Right renal cortex interstitium (tissue), 3 donors: Measurements from ENCODE around the gene COL15A1. TPM values are rescaled to one million over a fixed set of nuclear protein-coding genes. Genes with fewer than 3 reads are reported as not detected.

Experiments
- DNase-seq, 3 donors: peaks; one replicate each; pipeline ENCODE4 v3.0.0-alpha.2; 2013; ENCODE audit warnings: low read depth in 3 of 3, low spot score in 2 of 3
- polyA plus RNA-seq, 3 donors: library from polyadenylated mRNA; unstranded; fragments of 120-200 nt; gene quantifications; one replicate each; pipeline ENCODE4 v1.2.1, GENCODE V29; 2013; ENCODE audit not compliant: insufficient read length in 3 of 3

Gene COL15A1
- polyA plus RNA-seq, 3 donors, result 25.8 to 33.0 (median 29.8) TPM

DNA sequence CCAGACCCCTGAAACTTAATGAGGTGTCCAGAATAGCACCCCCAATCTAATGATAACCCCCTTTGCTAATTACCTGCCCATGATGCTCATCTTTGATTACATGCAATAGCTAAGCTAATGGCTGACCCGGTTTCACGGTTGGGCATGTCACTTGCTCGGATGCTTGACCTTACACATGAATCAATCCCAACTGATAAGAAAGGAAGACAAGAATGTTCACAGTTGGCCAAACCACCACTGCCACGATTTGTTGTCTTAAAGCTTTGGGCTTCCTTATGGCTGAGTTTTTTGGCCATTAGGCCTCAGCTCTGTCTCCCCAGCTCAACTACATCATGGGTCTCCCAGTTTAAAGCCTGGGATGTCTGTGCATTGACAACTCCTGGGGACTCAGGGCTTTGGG is 108.1 kb downstream of the COL15A1 start:
- no peak for DNase-seq

DNA sequence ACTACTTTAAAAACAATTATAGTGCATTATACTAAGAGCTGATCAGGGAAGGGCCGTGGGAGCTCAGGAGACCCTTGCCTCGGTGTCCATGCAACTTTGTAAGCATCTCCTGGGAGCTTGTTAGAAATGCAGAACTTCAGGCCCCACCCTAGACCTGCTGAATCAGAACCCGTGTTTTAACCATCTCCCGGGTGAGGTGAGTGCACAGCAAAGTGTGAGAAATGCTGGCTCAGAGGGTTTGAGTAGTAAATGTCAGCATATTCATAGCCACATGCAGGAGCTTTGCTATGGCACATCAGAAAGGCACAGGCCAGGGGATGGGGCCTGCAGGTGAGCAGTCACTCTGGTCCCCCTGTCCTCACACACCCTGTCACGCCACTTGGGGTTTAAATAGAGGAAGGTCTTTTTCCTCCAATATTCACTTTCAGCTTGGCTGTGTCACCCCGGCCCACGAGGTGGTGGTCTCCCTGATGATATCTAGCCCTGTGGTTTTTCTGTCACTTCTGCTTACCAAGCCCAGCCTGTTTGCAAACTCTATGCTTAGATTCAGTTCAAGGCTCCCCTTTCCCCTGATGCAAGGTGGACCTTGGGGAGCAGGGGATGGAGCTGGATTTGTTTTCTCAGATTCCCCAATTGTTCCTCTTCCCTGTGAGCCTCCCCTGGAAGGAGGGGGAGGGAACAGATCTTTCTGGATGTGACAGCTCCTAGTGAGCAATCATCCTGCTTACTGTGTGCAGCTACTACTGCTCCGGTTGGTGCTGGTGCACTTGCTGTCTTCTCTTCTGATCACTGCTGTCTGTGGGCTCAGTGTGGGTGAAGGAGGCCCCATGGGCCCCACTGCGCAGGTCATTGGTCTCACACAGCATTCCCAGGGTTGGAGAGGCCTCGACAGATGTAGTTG is 109.4 kb downstream of the COL15A1 start:
- no peak for DNase-seq

DNA sequence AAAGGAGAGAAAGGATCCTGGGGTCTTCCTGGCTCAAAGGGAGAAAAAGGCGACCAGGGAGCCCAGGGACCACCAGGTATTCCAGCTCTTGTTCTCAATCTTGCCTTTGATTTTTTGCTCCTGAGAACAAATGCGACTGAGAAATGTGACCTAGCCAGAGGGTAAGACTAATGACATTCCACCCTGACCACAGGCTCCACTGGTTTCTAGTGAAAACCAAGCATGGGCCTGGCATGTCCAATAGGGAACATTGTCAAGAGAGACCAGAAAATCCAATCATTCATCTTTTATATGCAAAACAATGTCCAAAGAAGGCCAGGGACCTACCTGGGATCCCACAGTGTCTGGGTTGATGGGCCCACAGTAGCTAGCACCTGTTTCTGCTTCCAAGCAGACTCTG is 110.9 kb downstream of the COL15A1 start:
- DNase-seq, result no peak

DNA sequence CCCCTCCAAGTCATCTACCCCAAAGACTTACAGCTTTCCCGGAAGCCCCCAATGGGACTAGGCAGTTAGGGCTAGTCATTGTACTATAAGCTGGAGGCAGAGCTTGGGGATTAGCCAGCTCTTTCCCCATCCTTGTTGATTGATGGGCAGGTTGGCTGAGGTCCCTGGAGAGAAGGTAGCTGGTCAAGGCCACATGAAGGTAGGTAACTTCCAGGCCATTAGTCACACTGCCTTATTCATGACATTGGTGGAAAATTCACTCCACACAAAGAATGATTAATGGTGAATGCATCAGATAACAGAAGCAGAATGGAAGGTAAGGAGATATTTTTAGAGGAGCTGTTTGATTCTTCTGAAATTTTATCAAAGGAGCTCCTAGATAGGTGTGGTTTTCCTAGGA is 111.7 kb downstream of the COL15A1 start:
- no peak for DNase-seq

DNA sequence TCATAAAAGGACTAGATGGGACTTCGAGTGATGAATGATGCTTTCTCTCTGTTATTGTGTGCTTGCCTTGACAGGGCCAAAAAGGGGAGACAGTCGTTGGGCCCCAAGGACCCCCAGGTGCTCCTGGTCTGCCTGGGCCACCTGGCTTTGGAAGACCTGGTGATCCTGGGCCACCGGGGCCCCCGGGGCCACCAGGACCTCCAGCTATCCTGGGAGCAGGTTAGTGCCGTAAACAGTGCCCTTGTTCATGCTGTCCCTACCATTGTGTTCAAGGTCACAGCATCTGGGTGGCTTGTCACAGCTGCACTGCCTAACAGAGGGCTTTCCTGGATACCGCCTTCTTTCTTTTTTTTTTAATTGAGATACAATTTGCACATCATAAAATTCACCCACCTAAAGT is 112.5 kb downstream of the COL15A1 start:
- DNase-seq, result no peak

DNA sequence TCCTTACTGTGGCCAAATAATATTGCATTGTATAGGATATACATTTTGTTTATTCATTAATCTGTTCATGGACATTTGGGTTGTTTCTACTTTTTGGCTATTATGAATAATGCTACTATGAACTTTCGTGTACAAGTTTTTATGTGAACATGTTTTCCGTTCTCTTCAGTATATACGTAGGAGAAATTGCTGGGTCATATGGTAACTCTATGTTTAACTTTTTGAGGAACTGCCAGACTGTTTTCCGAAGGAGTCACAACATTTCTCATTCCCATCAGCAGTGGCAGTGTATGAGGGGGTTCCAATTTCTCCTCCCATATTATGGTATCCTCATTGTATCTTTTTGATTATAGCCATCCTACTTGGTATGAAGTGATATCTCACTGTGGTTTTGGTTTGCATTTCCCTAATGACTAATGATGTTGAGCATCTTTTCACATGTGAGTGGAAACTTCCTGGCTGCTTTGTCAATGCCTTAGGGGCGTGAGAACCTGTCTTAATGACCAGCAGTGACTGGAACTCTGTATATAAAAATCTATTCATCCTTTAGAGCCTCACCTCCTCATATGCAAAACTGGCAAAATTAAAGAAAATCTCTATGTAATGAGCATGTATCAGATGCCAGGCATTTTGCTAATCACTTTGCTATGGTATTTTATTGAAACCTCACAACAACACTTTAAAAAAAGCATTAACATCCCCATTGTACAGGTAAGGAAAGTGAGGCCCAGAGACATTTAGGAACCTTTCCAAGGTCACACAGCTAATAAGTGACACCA is 113.4 kb downstream of the COL15A1 start:
- no peak for DNase-seq

DNA sequence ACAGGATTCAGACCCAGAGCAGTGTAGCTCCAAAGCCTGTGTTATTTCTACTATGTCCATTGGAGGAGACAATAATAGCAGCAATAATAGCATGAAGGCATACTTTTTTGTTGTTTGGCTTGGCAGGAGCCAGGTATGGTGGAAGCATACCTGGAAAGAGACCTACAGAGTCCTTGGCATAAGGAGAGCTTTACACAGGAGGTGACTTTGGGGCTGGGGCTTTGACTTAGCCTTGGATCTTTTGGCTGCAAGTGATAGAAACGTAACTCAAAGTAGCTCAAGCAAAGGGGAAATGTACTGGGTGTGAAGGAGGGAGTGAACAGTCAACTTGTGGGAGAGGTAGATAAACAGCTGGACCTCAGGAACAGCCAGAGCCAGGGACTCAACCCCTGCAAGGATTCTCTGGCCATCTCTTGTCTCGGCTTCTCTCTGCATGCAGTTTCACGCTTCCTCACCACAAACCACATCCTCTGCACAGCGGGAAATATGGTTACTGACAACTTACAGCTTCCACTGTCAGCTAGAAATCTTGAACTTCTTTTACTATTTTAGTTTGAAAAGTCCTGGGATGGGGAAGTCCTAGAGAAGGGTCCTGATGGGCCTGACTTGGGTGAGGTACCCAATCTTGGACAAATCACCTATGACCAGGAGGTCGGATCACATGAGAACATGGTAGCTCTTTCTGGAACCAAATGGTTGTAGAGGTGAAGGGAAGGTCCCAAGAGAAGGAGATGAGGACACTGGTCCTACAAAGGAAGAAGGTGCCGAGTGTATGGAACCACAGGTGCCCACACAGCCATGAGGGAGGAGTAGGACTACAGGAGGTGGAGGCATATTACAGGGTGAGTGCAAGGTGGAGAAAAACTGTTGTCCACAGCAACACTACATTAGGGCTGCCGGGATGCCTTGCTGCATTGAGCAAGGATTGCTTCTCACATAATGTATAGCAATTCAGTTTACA is 114.2 kb downstream of the COL15A1 start:
- DNase-seq, result no peak

DNA sequence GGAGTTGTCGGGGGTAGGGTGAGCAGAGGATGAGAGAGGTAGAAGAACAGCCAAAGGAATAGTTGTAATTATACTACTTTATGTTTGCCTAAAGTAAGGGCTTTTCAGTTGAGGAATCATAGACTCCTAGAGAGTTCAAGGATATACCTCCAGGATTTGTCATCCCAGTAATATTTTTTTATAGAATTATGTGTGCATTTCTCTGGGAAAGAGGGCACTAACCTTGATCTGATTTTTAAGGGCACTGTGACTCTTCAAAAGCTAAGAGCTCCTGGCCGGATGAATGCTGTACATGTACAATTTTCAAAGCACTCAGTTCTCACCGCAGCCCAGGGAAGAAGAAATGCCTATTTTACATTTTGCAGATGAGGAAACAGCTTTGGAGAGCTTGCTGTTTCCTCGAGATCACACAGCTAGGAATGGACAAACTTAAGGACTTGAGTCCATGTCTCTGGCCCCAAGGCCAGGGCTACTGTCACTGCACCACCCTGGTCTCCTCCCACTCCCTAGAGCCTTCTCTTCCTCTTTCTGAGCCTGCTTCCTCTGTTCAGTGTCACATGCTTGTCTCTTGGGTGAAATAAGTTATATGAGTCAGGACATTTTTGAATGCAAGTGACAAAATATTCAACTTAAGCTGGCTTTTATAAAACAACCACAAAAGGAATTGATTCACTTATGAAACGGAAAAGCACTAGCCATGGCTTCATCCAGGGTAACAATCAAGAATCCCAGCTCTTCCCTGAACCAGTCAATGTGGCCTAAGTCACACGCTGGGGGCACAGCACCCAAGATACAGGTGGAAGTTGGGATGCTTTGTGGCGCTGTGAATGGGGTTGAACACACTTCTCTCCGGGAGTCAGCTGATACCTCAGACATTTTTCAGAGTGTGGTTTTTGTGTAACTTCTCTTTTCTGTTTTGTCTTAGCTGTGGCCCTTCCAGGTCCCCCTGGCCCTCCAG is 115.5 kb downstream of the COL15A1 start:
- no peak for DNase-seq

DNA sequence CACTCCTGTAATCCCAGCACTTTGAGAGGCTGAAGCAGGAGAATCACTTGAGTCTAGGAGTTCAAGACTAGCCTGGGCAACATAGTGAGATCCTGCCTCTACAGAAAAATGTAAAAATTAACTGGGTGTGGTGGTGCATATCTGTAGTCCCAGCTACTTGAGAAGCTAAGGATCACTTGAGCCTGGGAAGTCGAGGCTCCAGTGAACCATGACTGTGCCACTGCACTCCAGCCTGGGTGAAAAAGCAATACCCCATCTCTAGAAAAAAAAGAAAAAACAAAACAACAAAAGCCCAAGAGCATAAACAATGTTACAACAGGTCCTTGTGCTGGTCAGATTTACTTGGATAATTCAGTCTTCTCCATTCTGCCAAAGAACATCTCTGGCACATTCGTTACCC is 116.9 kb downstream of the COL15A1 start:
- no peak for DNase-seq

DNA sequence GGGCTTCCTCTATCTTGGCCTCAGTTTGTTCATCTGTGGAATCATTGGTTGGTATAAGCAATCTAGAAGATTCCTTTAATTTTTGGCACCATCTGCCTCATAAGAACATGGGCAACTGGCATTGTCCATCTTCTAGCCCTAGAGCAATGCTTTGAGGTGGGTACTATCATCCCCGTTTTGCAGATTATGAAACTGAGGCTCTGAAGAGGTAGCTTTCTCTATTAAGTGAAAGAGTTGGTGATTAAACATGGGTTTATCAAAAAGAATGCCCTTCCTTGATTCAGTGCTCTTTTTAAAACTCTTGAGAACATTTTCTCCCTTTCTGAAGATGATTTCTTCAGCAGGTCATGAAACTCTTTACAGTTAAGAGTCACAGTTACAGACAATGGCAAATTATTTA is 118.8 kb downstream of the COL15A1 start:
- DNase-seq, result no peak

DNA sequence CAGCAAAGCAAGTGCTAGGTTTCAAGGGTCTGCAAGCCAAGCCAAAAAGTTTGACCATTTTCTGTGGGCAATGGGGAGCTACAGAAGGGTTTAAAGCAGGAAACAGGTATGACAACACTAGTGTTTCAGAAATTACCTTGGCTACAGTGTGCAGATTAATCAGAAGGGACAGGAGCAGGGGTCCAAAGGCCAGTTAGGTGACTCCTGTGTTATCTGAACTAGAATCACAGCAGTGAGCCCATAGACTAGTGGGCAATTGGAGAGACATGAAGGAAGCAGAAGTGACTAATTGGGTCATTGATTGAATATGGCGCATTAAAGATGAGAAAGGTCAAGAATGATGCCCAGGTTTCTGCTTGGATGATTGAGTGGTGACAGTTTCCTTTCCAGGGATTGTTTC is 119.8 kb downstream of the COL15A1 start:
- no peak for DNase-seq

DNA sequence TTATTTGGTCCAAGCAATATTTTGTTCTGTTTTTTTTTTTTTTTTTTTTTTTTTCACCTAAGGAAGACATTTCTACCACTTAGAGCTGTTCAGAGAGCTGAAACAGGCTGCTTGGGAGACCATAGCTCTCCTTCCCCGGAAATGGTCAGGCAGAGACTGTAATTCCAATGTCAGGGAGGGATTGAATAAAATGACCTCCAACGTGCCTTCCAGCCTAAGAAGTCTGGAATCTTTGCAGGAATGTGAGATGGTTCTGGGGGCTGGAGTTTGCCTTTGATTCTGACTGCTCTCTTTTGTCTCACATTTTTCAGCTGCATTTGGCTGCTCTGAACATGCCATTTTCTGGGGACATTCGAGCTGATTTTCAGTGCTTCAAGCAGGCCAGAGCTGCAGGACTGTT is 122.9 kb downstream of the COL15A1 start:
- no peak for DNase-seq

DNA sequence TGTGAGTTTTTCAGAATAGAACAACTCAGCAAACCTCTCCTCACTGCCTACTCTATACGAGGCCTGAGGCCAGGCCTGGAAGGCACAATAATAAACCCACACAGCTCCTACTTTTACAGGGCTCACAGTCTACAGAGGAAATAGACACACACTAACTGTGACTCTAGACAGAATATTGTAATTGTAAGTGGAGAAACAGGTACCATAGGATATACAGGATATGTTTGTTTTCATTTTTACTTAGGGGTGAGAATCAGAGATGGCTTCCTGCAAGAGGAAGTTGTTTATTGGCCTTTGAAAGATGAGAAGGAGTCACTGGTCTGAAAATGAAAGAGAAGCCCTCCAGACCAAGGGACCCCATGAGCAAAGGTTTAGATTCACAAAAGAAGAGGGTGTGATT is 125.4 kb downstream of the COL15A1 start:
- DNase-seq, result no peak

DNA sequence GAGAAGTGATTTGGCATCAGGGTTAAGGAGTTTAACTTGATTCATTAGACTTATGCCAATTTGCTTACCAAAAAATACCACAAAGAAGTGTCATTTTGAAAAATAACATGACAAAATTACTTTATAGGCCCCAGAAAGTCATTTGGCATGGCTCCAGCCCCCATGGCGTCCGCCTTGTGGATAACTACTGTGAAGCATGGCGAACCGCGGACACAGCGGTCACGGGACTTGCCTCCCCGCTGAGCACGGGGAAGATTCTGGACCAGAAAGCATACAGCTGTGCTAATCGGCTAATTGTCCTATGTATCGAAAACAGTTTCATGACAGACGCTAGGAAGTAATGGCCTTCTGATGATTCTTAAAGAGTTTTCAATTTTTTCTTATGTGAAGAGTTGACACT is 125.8 kb downstream of the COL15A1 start:
- DNase-seq, result no peak

DNA sequence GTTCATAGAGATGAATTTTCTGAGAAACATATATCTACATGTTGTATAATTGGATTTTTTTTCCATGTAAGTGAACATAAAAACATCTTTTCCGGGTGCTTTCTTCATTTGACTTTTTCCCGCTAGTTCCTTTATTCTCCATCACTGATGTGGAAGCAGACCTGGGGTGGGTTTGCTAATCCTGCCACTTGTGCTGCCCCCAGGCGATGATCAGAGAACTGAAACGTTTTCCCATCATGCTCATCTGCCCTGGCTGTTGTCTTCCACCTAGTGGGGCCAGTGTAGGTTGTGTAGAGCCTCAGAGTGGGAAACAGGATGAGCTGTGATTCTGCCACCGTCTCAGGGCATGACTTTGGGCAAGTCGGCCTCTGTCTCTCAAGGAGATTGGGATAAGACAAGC is 127.0 kb downstream of the COL15A1 start:
- no peak for DNase-seq

DNA sequence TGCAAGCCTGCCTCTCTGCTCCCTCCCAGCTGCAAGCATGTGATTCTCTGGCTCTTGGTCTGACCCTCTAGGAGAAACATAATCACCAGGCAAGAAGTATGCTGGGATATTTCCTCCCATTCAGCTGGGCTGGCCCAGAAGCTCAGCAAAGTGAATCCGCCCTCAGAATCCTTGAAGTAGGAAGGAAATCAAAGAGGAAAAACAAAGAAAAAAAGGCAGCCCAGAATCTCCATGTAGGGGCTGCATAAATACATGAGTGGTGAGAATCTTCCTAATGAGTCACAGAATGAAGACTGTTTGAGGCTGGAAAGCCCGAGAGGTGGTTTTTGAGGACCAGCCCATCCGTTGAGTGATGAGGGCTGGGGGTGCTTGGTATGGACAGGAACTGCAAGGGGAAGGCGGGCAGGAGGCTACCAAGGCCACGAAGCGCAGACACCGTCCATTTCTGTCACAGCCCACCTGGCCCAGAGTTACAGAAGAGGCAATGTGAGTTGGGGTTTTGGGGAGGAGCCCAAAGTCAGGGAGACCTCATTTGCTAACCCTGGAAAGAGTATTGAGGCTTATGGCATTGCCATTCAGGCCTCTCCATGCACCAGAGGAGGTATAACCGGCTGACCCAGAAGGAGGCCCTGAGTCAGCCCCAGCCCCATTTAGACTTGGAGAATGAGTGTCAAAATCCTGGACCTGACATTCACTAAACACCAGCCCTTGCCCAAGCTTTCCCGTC is 127.8 kb downstream of the COL15A1 start:
- no peak for DNase-seq

DNA sequence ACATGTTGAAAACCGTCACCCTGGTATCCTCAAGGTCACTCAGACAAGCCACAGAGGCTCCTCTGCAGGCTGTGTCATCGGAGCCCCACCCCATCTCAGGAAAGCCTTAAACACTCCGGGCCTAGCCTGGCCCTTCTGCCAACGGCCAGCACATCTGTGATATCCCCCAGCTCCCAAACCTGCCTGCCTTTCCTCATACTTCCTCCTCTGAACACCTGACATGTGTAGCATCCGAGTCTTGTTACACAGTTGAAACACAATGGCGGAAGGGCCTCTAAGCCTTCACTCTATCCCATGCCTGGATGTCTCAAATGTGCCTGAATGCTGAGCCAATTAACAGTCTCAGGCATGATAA is 128.3 kb downstream of the COL15A1 start:
- no peak for DNase-seq

DNA sequence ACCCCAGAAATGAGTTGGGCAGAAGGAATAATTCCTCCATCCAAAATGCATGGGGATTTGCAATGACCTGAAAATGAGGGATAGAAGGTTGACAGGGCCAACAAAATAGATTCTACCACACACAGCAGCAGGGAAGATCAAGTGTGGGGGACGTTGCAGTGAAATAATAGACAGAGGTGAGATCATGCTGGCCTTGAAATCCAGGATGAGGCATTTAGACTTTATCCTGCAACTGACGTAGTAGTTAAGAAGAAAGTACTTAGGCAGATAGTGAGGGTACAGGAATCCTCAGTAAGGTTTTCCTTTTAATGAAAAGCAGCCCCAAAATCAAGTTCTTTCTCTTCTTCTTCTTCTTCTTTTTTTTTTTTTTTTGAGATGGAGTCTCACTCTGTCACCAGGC is 129.6 kb downstream of the COL15A1 start:
- DNase-seq, result no peak
